Caki2 (cell line): ENCODE data around the gene TNFSF18. TPM values are rescaled to one million over a fixed set of nuclear protein-coding genes. Genes with fewer than 3 reads are reported as not detected.

Experiments used
- DNase-seq: peaks from one replicate; pipeline ENCODE4 v3.0.0-alpha.2; 2015; ENCODE audit warnings: low read depth
- in situ Hi-C: cut with HindIII; loops from 2 replicates; pipeline ENCODE4 v1.10.0; 2016; ENCODE audit warnings: low sequenced_read_pairs, low pct_unique_long_range_greater_than_20kb, mixed read lengths
- total RNA-seq: library from RNA; depleted of rRNA; stranded (reverse); fragments of >200 nt; shearing (Covaris generic); gene quantifications from 2 replicates; pipeline ENCODE4 v1.2.3, GENCODE V29; 2014; ENCODE audit warnings: low replicate concordance; rRNA removed

Gene TNFSF18
- total RNA-seq, 1 experiment from 2014 or later, result 0.57 TPM

DNA sequence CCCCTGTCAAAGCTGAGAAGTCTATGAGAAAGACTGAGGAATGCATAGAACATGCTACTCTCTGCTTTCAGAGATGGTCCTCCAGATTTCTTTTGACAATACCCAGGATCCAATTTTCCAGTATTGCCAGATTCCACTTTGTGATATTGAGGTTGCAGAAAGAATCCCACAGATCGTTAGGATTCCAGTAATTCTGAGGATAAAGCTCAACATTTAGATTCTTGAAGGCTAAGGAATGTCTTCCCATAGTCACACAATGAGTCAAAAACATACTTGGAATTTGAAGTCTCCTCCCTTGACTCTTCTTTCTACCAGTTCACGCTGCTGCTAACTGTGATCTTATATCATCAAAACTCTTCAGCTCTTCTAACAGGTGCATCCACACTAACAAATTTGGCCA is 57.1 kb downstream of the TNFSF18 start:
- no peak for DNase-seq
- in situ Hi-C loops, result no loop called here

GRCh38 chr1:172991674-172992400 is 58.9 kb downstream of the TNFSF18 start:
- in situ Hi-C loops, result no loop called here
- no peak for DNase-seq

DNA sequence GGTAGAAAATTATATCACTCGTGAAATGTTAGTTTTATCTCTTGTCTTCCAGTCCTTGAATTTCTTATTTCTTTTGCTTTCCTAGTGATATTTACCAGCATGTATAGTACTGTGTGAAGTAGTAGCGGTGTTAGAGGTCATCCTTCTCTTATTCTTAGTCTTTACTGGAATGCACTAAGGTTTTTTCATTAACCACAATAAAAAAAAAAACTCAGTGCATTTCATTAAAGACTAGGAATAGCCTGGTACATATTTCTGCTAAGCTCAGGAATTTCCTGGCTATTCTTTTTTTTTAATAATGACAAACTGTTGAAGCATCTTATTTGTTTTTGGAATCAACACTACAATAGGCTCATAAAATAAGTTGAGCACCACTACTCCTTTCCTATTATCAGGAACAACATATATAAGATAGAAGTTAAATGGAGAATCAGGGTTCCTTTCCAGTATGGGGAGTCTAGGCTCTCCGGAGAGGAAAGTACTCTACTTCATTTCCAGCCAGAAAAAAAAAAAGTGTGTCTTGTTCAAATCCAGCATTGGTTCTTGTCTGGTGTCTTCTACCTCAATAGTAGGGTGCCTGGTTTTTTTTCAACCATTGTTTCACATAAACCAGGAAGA is 60.0 kb downstream of the TNFSF18 start:
- in situ Hi-C loops, result no loop called here

More for the DNA sequence above, 60.0 kb downstream of the TNFSF18 start:
- no peak for DNase-seq

Other genes starting within 250 kb of the TNFSF18 start
- 0.23 and 1.8 TPM in 2 replicates for gene TNFSF4, start 156.4 kb upstream of the TNFSF18 start, total RNA-seq